NCI-H524 treated with DMSO at 0.1 percent for 48 hours (cell line): ENCODE data around the gene TMEM178A.

Experiments
- DNase-seq: peaks from one replicate; lab custom pipeline; 2025; lab: John Stamatoyannopoulos, UW

Gene TMEM178A

GRCh38 chr2:39743269-39743776, 77.6 kb downstream of the TMEM178A start:
- peak; percentile 57 for DNase-seq

GRCh38 chr2:39755466-39755865, 89.7 kb downstream of the TMEM178A start:
- DNase-seq = no peak

- DNase-seq = no peak
Observed at GRCh38 chr2:39757156-39757555, 91.4 kb downstream of the TMEM178A start.

DNA sequence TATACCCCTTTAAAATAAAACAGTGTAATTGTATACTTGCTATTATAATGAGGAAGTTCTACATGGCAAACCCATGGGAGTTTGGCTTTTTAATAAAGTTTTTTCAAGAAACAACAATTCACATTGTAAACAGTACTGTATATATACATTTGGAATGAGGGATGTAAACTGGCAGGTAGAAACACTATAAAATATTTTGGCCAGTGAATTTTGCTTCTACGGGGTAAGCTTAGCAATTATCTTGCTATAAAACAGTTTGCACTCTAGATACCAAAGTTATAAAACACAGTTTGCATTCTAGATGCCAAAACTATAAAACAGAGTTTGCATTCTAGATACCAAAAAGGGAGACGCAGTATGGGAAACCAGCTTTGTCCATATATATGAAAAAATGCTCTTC, 96.7 kb downstream of the TMEM178A start:
- no peak for DNase-seq
